Stimulated activated memory B cell treated with anti-CD40 and anti-IgM and Interleukin-4, amounts not matched to agents 10 μg/mL and 1 μg/mL and 100 μg/mL, for 72 hours (primary cell): ENCODE data around the gene LRFN4.
A peak's percentile ranks its signal among the peaks of the same experiment; 100 is the strongest.
"Not testable (repeated sequence)": the region's sequence is repeated elsewhere in the genome, so short reads cannot be mapped to it uniquely, and the experiment has no call there.

Experiments
- ATAC-seq: fragments of 150-1000 bp; cut with Tn5 transposase; 2 replicates; pipeline ENCODE4 v1.10.0; 2021
- H3K27ac Mint-ChIP-seq: one replicate; pipeline ENCODE4 v1.8.0; 2022; ENCODE audit warnings: mild to moderate bottlenecking, mixed read lengths
- H3K27me3 Mint-ChIP-seq: one replicate; pipeline ENCODE4 v1.8.0; 2022; ENCODE audit warnings: mixed read lengths
- H3K36me3 Mint-ChIP-seq: one replicate; pipeline ENCODE4 v1.8.0; 2022; ENCODE audit warnings: mixed read lengths
- H3K4me1 Mint-ChIP-seq: one replicate; pipeline ENCODE4 v1.8.0; 2022; ENCODE audit warnings: mixed read lengths
- H3K4me3 Mint-ChIP-seq: one replicate; pipeline ENCODE4 v1.8.0; 2022; ENCODE audit warnings: mild to moderate bottlenecking, moderate library complexity, mixed read lengths
- H3K9me3 Mint-ChIP-seq: one replicate; pipeline ENCODE4 v1.8.0; 2022; ENCODE audit warnings: mixed read lengths

The LRFN4 gene

GRCh38 chr11:66856496-66857233 lies at the start of gene LRFN4:
TSS of gene LRFN4 (plus strand) at chr11:66857064. CDS start at chr11:66857745, 681 bp downstream.
- Mint-ChIP-seq H3K27ac (peak within 1 kb of the TSS; percentile 87), H3K9me3 (no peaks in the 10 kb centered on the region), H3K36me3 (no peaks in the 10 kb centered on the region), H3K4me3 (peak within 1 kb of the TSS; percentile 90), H3K4me1 (peaks cover 13% of the 10 kb centered on the region), H3K27me3 (no peaks in the 10 kb centered on the region)
- ATAC-seq: peak; percentile 64

- no peak overlapping the region for H3K27ac Mint-ChIP-seq
- ATAC-seq: no peak
- H3K36me3 Mint-ChIP-seq: peaks cover 54% of the 10 kb centered on the region
- peaks cover 6% of the 10 kb centered on the region for H3K4me1 Mint-ChIP-seq
- H3K27me3 Mint-ChIP-seq: no peaks in the 10 kb centered on the region
- H3K4me3 Mint-ChIP-seq: no peak overlapping the region
- H3K9me3 Mint-ChIP-seq: peaks cover 3% of the 10 kb centered on the region
Observed at GRCh38 chr11:66809592-66809991, 47.3 kb upstream of the LRFN4 start.

GRCh38 chr11:66810576-66811185 lies 46.2 kb upstream of the LRFN4 start:
- H3K9me3 Mint-ChIP-seq: peaks cover 3% of the 10 kb centered on the region
- H3K36me3 Mint-ChIP-seq: peaks cover 53% of the 10 kb centered on the region
- ATAC-seq: no peak
- H3K27me3 Mint-ChIP-seq: no peaks in the 10 kb centered on the region
- no peak overlapping the region for H3K4me3 Mint-ChIP-seq
- peak overlapping the region; percentile 19 for H3K27ac Mint-ChIP-seq
- peaks cover 6% of the 10 kb centered on the region for H3K4me1 Mint-ChIP-seq

- Mint-ChIP-seq H3K4me1 (no peaks in the 10 kb centered on the region), H3K27me3 (no peaks in the 10 kb centered on the region), H3K9me3 (no peaks in the 10 kb centered on the region), H3K36me3 (peaks cover 23% of the 10 kb centered on the region), H3K4me3 (no peak overlapping the region), H3K27ac (no peak overlapping the region)
- ATAC-seq: no peak
Observed at GRCh38 chr11:66814678-66815077, 42.2 kb upstream of the LRFN4 start.

- H3K4me3 Mint-ChIP-seq: no peak overlapping the region
- no peaks in the 10 kb centered on the region for H3K27me3 Mint-ChIP-seq
- no peaks in the 10 kb centered on the region for H3K9me3 Mint-ChIP-seq
- no peak overlapping the region for H3K27ac Mint-ChIP-seq
- peaks cover 17% of the 10 kb centered on the region for H3K36me3 Mint-ChIP-seq
- H3K4me1 Mint-ChIP-seq: no peaks in the 10 kb centered on the region
- no peak for ATAC-seq
Observed at GRCh38 chr11:66815646-66816045, 41.2 kb upstream of the LRFN4 start.

GRCh38 chr11:66818231-66818955 lies 38.5 kb upstream of the LRFN4 start:
- Mint-ChIP-seq H3K36me3 (peaks cover 10% of the 10 kb centered on the region), H3K9me3 (no peaks in the 10 kb centered on the region), H3K4me1 (no peaks in the 10 kb centered on the region), H3K27ac (no peak overlapping the region), H3K27me3 (no peaks in the 10 kb centered on the region), H3K4me3 (no peak overlapping the region)
- ATAC-seq: no peak

GRCh38 chr11:66820381-66820780 lies 36.5 kb upstream of the LRFN4 start:
- ATAC-seq: no peak
- Mint-ChIP-seq H3K4me3 (no peak overlapping the region), H3K9me3 (no peaks in the 10 kb centered on the region), H3K4me1 (no peaks in the 10 kb centered on the region), H3K27me3 (no peaks in the 10 kb centered on the region), H3K27ac (no peak overlapping the region), H3K36me3 (peaks cover 10% of the 10 kb centered on the region)

- H3K36me3 Mint-ChIP-seq: peaks cover 10% of the 10 kb centered on the region
- no peak overlapping the region for H3K4me3 Mint-ChIP-seq
- no peak overlapping the region for H3K27ac Mint-ChIP-seq
- no peaks in the 10 kb centered on the region for H3K4me1 Mint-ChIP-seq
- H3K27me3 Mint-ChIP-seq: no peaks in the 10 kb centered on the region
- no peak for ATAC-seq
- H3K9me3 Mint-ChIP-seq: no peaks in the 10 kb centered on the region
Observed at GRCh38 chr11:66820901-66821300, 36.0 kb upstream of the LRFN4 start.

GRCh38 chr11:66823700-66824099 lies 33.2 kb upstream of the LRFN4 start:
- ATAC-seq: no peak
- H3K36me3 Mint-ChIP-seq: peaks cover 15% of the 10 kb centered on the region
- no peak overlapping the region for H3K4me3 Mint-ChIP-seq
- no peak overlapping the region for H3K27ac Mint-ChIP-seq
- no peaks in the 10 kb centered on the region for H3K4me1 Mint-ChIP-seq
- H3K27me3 Mint-ChIP-seq: no peaks in the 10 kb centered on the region
- H3K9me3 Mint-ChIP-seq: no peaks in the 10 kb centered on the region

GRCh38 chr11:66824573-66824972 lies 32.3 kb upstream of the LRFN4 start:
- not testable (repeated sequence) for ATAC-seq, H3K9me3 Mint-ChIP-seq, H3K4me1 Mint-ChIP-seq, H3K27ac Mint-ChIP-seq, H3K4me3 Mint-ChIP-seq, H3K27me3 Mint-ChIP-seq
- peaks cover 15% of the 10 kb centered on the region for H3K36me3 Mint-ChIP-seq

- Mint-ChIP-seq H3K9me3 (no peaks in the 10 kb centered on the region), H3K4me1 (peaks cover 14% of the 10 kb centered on the region), H3K36me3 (peaks cover 5% of the 10 kb centered on the region), H3K27me3 (no peaks in the 10 kb centered on the region), H3K4me3 (no peak overlapping the region), H3K27ac (peak overlapping the region; percentile 13)
- no peak for ATAC-seq
Observed at GRCh38 chr11:66834539-66834845, 22.4 kb upstream of the LRFN4 start.

GRCh38 chr11:66834943-66835342 lies 21.9 kb upstream of the LRFN4 start:
- ATAC-seq: no peak
- no peak overlapping the region for H3K4me3 Mint-ChIP-seq
- H3K4me1 Mint-ChIP-seq: peaks cover 16% of the 10 kb centered on the region
- no peaks in the 10 kb centered on the region for H3K27me3 Mint-ChIP-seq
- peak overlapping the region; percentile 31 for H3K27ac Mint-ChIP-seq
- H3K36me3 Mint-ChIP-seq: peaks cover 5% of the 10 kb centered on the region
- no peaks in the 10 kb centered on the region for H3K9me3 Mint-ChIP-seq

- peaks cover 26% of the 10 kb centered on the region for H3K4me1 Mint-ChIP-seq
- peaks cover 13% of the 10 kb centered on the region for H3K36me3 Mint-ChIP-seq
- H3K27ac Mint-ChIP-seq: peak overlapping the region; percentile 31
- H3K4me3 Mint-ChIP-seq: no peak overlapping the region
- H3K27me3 Mint-ChIP-seq: no peaks in the 10 kb centered on the region
- no peaks in the 10 kb centered on the region for H3K9me3 Mint-ChIP-seq
- no peak for ATAC-seq
Observed at GRCh38 chr11:66835768-66836405, 21.0 kb upstream of the LRFN4 start.

GRCh38 chr11:66840317-66841091 lies 16.4 kb upstream of the LRFN4 start:
- Mint-ChIP-seq H3K36me3 (peaks cover 17% of the 10 kb centered on the region), H3K27me3 (no peaks in the 10 kb centered on the region), H3K4me3 (peak overlapping the region; percentile 27), H3K9me3 (no peaks in the 10 kb centered on the region), H3K27ac (peak overlapping the region; percentile 97), H3K4me1 (peaks cover 56% of the 10 kb centered on the region)
- ATAC-seq: no peak

- H3K27me3 Mint-ChIP-seq: no peaks in the 10 kb centered on the region
- no peak for ATAC-seq
- peaks cover 52% of the 10 kb centered on the region for H3K4me1 Mint-ChIP-seq
- no peaks in the 10 kb centered on the region for H3K9me3 Mint-ChIP-seq
- peak overlapping the region; percentile 97 for H3K27ac Mint-ChIP-seq
- H3K4me3 Mint-ChIP-seq: peak overlapping the region; percentile 97
- H3K36me3 Mint-ChIP-seq: peaks cover 17% of the 10 kb centered on the region
Observed at GRCh38 chr11:66841861-66842260, 15.0 kb upstream of the LRFN4 start.
